MM.1S (cell line): ENCODE measurements around the gene SLC12A6.

Experiments
- DNase-seq: peaks from one replicate; pipeline ENCODE4 v3.0.0-alpha.2; 2015
- H2AFZ ChIP-seq: fragments of 300-600 bp; sonication (generic); 2 replicates; pipeline ENCODE4 v1.6.0; 2016; ENCODE audit warnings: antibody characterized with exemption, low read length
- H3F3A ChIP-seq: fragments of 300-600 bp; sonication (generic); 2 replicates; pipeline ENCODE4 v1.6.1; 2016; ENCODE audit warnings: mild to moderate bottlenecking, antibody characterized with exemption, low read length, moderate library complexity, mixed read lengths; ENCODE audit not compliant: insufficient read depth
- H3K27ac ChIP-seq: fragments of 300-600 bp; sonication (generic); 2 replicates; pipeline ENCODE4 v1.5.1; 2016; ENCODE audit warnings: mild to moderate bottlenecking, low read length
- H3K27me3 ChIP-seq: fragments of 300-600 bp; sonication (generic); replicated peaks from 2 replicates; pipeline ENCODE4 v1.6.0; 2016; ENCODE audit warnings: low read length; ENCODE audit not compliant: insufficient read depth
- H3K36me3 ChIP-seq: fragments of 300-600 bp; sonication (generic); replicated peaks from 2 replicates; pipeline ENCODE4 v1.6.1; 2016; ENCODE audit warnings: mild to moderate bottlenecking, low read length, mixed read lengths; ENCODE audit not compliant: insufficient read depth
- H3K4me1 ChIP-seq: fragments of 300-600 bp; sonication (generic); 2 replicates; pipeline ENCODE4 v1.6.1; 2016; ENCODE audit warnings: low read length, mixed read lengths
- H3K4me2 ChIP-seq: fragments of 300-600 bp; sonication (generic); 2 replicates; pipeline ENCODE4 v1.6.0; 2016; ENCODE audit warnings: low read depth, low read length
- H3K4me3 ChIP-seq: fragments of 300-600 bp; sonication (generic); 2 replicates; pipeline ENCODE4 v1.5.1; 2016; ENCODE audit warnings: low read length, mixed read lengths
- H3K79me2 ChIP-seq: fragments of 300-600 bp; sonication (generic); 2 replicates; pipeline ENCODE4 v1.6.1; 2016; ENCODE audit warnings: mixed run types, low read length, mixed read lengths
- H3K9ac ChIP-seq: fragments of 300-600 bp; sonication (generic); 2 replicates; pipeline ENCODE4 v1.6.1; 2016; ENCODE audit warnings: low read length, mixed read lengths
- H3K9me2 ChIP-seq: fragments of 300-600 bp; sonication (generic); replicated peaks from 2 replicates; pipeline ENCODE4 v1.6.1; 2016; ENCODE audit warnings: mild to moderate bottlenecking, low read length, mixed read lengths; ENCODE audit not compliant: insufficient read depth
- H3K9me3 ChIP-seq: fragments of 300-600 bp; sonication (generic); replicated peaks from 2 replicates; pipeline ENCODE4 v1.6.1; 2016; ENCODE audit warnings: mild to moderate bottlenecking, low read length, mixed read lengths; ENCODE audit not compliant: insufficient read depth
- H4K20me1 ChIP-seq: fragments of 300-600 bp; sonication (generic); 2 replicates; pipeline ENCODE4 v1.6.1; 2016; ENCODE audit warnings: mild to moderate bottlenecking, low read length, moderate library complexity, mixed read lengths; ENCODE audit not compliant: insufficient read depth
- CTCF ChIP-seq: fragments of 300-600 bp; sonication (generic); IDR thresholded peaks from 2 replicates; pipeline ENCODE4 v1.5.1; 2016; ENCODE audit warnings: antibody characterized with exemption, low read length, mixed read lengths
- EZH2 ChIP-seq: fragments of 300-600 bp; sonication (generic); optimal IDR thresholded peaks from 2 replicates; pipeline ENCODE3; 2017; ENCODE audit warnings: low read depth, mild to moderate bottlenecking, antibody characterized with exemption, low read length, mixed read lengths
- EZH2phosphoT487 ChIP-seq: fragments of 300-600 bp; sonication (generic); IDR thresholded peaks from 2 replicates; pipeline ENCODE4 v1.6.1; 2018; ENCODE audit warnings: antibody characterized with exemption, low read length

Gene SLC12A6

GRCh38 chr15:34275154-34275553 lies 62.4 kb downstream of the SLC12A6 start:
- Histone ChIP-seq H4K20me1 (no peaks in the 10 kb centered on the region), H3K4me1 (no peaks in the 10 kb centered on the region), H3K36me3 (no peaks in the 10 kb centered on the region), H3K79me2 (peaks cover 18% of the 10 kb centered on the region), H3K27ac (no peak overlapping the region), H3K4me3 (no peak overlapping the region), H2AFZ (no peak overlapping the region), H3F3A (no peaks in the 10 kb centered on the region), H3K9me2 (no peaks in the 10 kb centered on the region), H3K4me2 (no peak overlapping the region), H3K9me3 (no peaks in the 10 kb centered on the region), H3K27me3 (no peaks in the 10 kb centered on the region), H3K9ac (no peak overlapping the region)
- DNase-seq = no peak
- TF ChIP-seq CTCF = no peak
- no peak for TF ChIP-seq EZH2phosphoT487
- TF ChIP-seq EZH2 = no peak

- Histone ChIP-seq H3K4me3 (no peak overlapping the region), H2AFZ (no peak overlapping the region), H3K9ac (no peak overlapping the region), H4K20me1 (no peaks in the 10 kb centered on the region), H3K27ac (no peak overlapping the region), H3K79me2 (peaks cover 1% of the 10 kb centered on the region; the same call in 1 of the 2 replicates), H3K4me1 (no peaks in the 10 kb centered on the region), H3K9me2 (no peaks in the 10 kb centered on the region), H3K9me3 (no peaks in the 10 kb centered on the region), H3K4me2 (no peak overlapping the region), H3F3A (no peaks in the 10 kb centered on the region), H3K27me3 (no peaks in the 10 kb centered on the region), H3K36me3 (no peaks in the 10 kb centered on the region)
- TF ChIP-seq CTCF = no peak
- no peak for TF ChIP-seq EZH2
- no peak for TF ChIP-seq EZH2phosphoT487
- no peak for DNase-seq
Measured at GRCh38 chr15:34271493-34271892, 66.1 kb downstream of the SLC12A6 start.

- Histone ChIP-seq H3K4me1 (no peaks in the 10 kb centered on the region), H3K4me3 (no peak overlapping the region), H3K9me2 (no peaks in the 10 kb centered on the region), H3K36me3 (no peaks in the 10 kb centered on the region), H3F3A (no peaks in the 10 kb centered on the region), H4K20me1 (no peaks in the 10 kb centered on the region), H2AFZ (no peak overlapping the region), H3K9ac (no peak overlapping the region), H3K4me2 (no peak overlapping the region), H3K27me3 (no peaks in the 10 kb centered on the region), H3K9me3 (no peaks in the 10 kb centered on the region), H3K79me2 (no peaks in the 10 kb centered on the region), H3K27ac (no peak overlapping the region)
- no peak for DNase-seq
- TF ChIP-seq EZH2 (no peak), EZH2phosphoT487 (no peak), CTCF (no peak)
Measured at GRCh38 chr15:34266751-34267150, 70.8 kb downstream of the SLC12A6 start.
